HG02588 (cell line): ENCODE results near the gene SYT6.
"Not testable (repeated sequence)": the region's sequence is repeated elsewhere in the genome, so short reads cannot be mapped to it uniquely, and the experiment has no call there.

Source experiments
- ATAC-seq: cut with Tn5 transposase; IDR thresholded peaks from one replicate; pipeline ENCODE4 v1.9.1; 2021; ENCODE audit warnings: mild to moderate bottlenecking, moderate library complexity; ENCODE audit not compliant: unreplicated experiment

The SYT6 gene

GRCh38 chr1:114075546-114076242, 78.0 kb downstream of the SYT6 start:
- ATAC-seq = no peak

GRCh38 chr1:114075105-114075504, 78.6 kb downstream of the SYT6 start:
- no peak for ATAC-seq

DNA sequence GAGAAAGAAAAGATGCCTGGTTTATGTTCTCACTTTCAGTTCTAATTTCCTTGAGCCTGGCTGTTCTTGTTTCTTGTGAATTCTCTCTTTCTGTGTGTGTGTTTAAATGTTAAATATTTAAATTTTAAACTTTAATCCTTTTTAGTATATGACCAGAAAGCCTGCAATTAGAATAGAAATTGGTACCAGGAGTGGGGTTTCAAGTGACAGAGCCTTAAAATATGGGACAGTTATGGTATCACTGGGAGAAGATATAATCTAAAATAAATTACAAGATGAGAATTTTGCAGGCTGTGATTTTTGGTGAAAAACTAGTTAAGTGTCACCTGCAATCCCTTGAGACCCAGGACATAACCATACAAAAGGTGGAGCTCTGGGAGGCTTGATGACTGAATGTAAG, 81.4 kb downstream of the SYT6 start:
- ATAC-seq = no peak

- not testable (repeated sequence) for ATAC-seq
Observed at GRCh38 chr1:114069762-114070161, 83.9 kb downstream of the SYT6 start.

DNA sequence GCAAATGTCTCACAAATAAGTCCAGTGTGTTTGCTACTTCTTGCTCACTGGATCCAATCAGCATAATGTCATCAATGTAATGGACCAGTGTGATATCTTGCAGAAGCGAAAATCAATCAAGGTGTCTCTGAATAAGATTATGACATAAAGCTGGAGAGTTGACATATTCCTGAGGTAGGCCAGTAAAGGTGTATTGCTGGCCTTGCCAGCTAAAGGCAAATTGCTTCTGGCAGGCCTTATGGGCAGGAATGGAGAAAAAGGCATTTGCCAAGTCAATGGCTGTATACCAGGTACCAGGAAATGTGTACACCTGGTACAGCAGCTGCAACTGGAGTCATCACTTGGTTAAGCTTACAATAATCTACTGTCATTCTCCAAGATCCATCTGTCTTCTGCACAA, 85.0 kb downstream of the SYT6 start:
- not testable (repeated sequence) for ATAC-seq

GRCh38 chr1:114065671-114066070, 88.0 kb downstream of the SYT6 start:
- ATAC-seq = not testable (repeated sequence)

DNA sequence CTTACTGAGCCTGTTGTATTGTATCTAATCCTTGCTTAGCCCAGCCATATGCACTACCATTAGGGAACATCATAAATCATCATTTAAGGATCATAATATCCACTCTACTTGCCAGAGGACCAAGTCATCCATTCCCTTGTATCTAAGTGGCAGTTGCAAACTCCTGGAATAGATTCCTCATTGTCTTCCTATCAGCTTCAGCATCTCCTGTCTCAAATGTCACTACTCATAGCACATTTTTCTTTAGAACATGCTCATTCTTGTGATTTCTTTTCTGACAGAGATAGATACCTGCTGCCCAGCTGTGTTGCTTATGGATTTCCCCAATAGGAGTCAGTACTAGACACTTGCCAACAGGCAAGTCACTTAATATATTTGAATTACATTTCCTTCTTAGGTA, 90.1 kb downstream of the SYT6 start:
- ATAC-seq = no peak

GRCh38 chr1:114062477-114063099, 91.1 kb downstream of the SYT6 start:
- no peak for ATAC-seq

DNA sequence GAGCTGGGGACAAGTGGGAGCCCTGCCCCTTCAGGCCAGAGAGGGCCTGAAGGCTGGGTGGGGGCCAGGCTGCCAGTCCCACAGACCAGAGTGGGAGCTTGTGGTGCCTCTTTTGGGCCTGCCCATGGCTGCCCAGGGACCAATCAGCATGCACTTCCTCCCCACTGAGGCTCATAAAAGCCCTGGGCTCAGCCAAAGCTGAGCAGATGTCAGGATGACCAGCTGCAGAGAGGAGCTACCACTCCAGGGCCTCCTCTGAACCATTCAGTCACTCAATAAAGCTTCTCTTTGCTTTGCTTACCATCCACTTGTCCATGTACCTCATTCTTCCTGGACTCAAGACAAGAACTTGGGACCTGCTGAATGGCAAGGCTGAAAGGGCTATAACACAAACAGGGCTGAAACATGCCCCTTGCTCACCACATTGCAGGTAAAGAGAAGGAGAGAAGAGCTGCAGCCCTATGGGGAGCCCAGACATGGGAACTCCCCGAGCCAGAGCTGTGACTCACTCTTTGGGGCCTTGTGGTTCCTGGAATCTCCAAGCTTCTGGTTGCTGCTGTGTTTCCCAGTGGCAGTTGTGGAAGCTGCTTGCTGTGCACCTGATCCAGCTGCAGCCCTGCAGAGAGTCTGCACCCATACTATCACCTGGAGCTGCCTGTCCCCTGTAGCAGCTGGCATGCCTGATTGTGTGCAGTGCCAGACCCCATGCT, 92.4 kb downstream of the SYT6 start:
- no peak for ATAC-seq

- ATAC-seq = not testable (repeated sequence)
Observed at GRCh38 chr1:114058236-114058635, 95.4 kb downstream of the SYT6 start.

GRCh38 chr1:114054148-114054547, 99.5 kb downstream of the SYT6 start:
- ATAC-seq = no peak

- ATAC-seq = no peak
Observed at GRCh38 chr1:114048232-114048631, 105.4 kb downstream of the SYT6 start.

DNA sequence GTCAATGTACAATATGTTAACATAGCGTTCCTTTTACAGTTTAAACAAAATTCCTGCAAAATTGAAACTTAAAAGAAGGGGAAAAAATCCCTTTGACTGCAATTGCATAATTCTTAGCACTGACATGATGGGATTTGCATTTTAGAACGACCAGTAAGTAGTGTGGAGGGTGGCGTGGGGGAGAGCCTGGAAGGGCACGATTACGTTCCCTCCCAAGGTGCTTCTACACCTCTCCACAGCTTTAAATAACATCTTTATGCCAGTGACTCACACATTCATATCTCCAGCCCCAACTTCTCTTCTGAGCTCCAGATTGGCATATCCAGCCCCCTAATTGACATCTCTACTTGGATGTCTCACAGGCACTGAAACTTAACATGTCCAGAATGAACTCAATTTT, 110.1 kb downstream of the SYT6 start:
- ATAC-seq = no peak

GRCh38 chr1:114043054-114043453, 110.6 kb downstream of the SYT6 start:
- no peak for ATAC-seq

GRCh38 chr1:114040273-114041015, 113.2 kb downstream of the SYT6 start:
- no peak for ATAC-seq
